Right lung (tissue), 5 donors: ENCODE measurements around the gene C19orf33. TPM values are rescaled to one million over a fixed set of nuclear protein-coding genes. Genes with fewer than 3 reads are reported as not detected.
A peak's percentile ranks its signal among the peaks of the same experiment; 100 is the strongest.
"Not testable (repeated sequence)": the region's sequence is repeated elsewhere in the genome, so short reads cannot be mapped to it uniquely, and the experiment has no call there.

Experiments used
- DNase-seq, 2 donors: peaks; one replicate each; pipeline ENCODE4 v3.0.0-alpha.2; 2013
- polyA plus RNA-seq, 5 donors: library from polyadenylated mRNA; unstranded; fragments of 120-200 nt; gene quantifications; one replicate each; pipeline versions ENCODE4 v1.2.1 to v1.2.3, GENCODE V29; 2013; ENCODE audit warnings: inconsistent platforms in 1 of 5, low replicate concordance in 1 of 5; ENCODE audit not compliant: insufficient read length in 5 of 5, insufficient read depth in 1 of 5

Gene C19orf33
- polyA plus RNA-seq, 5 donors, result 13.1 to 39.2 (median 18.5) TPM

DNA sequence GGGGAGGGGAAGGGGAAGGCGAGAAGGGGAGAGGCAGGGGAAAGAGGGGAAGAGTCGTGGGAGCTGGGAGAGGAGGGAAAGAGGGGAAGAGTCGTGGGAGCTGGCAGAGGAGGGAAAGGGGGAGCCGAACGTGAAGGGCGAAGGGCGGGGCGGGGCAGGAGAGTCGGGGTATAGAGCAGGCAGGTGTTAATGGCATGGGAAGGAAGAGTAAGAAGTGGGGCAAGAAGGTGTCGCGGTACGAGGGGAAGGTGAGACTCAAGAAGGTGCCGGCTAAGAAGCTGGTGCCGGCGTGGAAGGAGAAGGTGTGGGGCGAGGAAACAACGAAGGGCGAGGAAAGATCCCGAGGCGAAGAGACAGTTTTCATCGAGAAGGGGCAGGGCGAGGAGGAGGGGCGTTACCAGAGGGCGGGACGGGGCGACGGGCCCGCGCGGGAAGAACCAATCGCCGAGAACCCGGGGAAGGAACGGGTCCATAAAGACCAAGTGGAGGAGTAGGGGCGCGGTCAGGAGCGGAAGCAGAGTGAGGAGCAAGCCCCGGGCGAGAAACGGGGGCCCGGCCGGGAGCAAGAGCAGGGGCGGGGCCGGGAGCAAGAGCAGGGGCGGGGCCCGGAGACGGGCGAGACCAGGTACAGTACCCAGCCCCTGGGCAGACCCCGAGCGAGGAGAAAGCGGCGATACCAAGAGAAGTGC lies 32.0 kb downstream of the C19orf33 start:
- peak; percentile 91 to 92 for DNase-seq

DNA sequence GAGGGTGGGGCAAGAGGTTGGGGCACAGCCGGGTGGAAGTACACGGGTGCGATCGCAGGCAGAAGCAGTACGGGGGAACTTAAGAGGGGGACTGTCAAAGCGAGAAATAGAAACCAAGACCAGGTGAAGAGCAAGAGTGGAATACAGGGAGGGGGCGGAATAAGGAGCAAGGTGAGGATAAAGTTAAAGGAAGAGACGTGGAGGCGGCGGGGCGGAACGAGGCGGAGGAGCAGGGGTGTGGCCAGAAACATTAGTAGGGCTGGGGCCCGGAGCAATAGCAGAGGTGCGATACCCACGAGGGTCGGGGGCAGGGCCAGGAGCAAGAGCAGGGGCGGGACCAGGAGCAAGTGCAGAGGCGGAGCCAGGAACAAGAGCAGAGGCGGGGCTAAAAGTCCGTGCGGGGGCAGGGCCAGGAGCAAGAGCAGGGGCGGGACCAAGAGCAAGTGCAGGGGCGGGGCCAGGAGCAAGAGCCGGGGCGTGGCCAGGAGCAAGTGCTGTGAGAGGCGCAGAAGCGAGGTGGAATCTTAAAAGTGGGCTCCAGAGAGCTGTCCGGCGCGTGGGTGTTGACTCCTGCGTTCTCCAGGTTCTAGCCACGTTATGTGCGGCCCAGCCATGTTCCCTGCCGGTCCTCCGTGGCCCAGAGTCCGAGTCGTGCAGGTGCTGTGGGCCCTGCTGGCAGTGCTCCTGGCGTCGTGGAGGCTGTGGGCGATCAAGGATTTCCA lies 32.7 kb downstream of the C19orf33 start:
- DNase-seq, result peak; percentile 85 to 88

DNA sequence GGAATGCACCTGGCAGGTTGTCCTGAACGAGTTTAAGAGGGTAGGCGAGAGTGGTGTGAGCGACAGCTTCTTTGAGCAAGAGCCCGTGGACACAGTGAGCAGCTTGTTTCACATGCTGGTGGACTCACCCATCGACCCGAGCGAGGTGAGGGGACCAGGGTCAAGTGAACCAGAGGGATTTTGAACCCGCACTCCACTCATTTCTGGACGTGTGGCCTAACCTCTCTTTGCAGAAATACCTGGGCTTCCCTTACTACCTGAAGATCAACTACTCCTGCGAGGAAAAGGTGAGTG lies 33.3 kb downstream of the C19orf33 start:
- no peak for DNase-seq

DNA sequence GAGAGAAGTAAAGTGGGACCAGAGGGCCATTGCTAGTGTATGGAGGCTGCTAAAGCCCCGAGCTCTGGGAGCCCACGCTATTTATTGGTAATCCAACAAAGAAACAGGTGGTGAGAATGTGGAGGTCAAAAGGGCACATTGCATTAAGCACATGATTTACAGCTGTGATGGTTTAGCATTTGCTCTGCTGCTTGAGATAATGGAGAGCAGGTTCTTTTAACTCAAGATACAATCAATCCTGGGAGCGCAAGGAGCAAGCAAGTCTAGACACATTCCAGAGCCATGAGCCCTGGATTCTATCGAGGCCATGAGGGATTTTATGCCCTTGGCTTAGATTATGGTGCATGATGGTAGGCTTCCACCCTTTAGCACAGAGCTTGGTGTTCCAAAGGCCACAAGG lies 35.0 kb downstream of the C19orf33 start:
- DNase-seq, result not testable (repeated sequence)

DNA sequence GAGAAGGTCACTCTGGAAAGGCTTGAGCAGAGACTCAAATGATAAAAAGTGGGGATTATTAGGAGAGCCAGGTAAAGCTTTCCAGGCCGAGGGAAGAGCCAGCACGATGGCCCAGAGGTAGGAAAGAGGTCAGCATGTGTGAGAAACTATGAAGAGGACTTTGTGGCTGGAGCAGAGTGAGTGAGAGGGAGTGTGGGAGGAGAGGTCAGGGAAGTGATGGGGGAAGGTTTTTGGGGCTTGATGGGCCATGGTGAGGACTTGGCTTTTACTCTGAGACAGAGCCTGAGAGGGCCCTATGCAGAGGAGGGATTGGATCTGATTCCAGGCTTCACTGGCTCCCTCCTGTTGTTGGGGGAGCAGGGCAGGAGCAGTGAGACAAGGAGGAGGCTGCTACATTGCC lies 36.9 kb downstream of the C19orf33 start:
- DNase-seq, result no peak

DNA sequence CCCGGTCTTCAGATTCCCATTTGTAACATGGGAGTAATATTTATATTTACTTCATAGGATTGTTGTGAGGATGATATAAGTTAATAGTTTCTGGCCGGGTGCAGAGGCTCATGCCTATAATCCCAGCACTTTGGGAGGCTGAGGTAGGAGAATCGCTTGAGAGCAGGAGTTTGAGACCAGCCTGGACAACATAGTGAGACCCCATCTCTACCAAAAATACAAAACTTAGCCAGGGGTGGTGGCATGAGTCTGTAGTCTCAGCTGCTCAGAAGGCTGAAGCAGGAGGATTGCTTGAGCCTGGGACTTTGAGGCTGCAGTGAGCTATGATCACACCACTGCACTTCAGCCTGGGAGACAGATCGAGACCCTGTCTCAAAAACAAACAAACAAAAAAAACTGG lies 42.8 kb downstream of the C19orf33 start:
- DNase-seq, result no peak

DNA sequence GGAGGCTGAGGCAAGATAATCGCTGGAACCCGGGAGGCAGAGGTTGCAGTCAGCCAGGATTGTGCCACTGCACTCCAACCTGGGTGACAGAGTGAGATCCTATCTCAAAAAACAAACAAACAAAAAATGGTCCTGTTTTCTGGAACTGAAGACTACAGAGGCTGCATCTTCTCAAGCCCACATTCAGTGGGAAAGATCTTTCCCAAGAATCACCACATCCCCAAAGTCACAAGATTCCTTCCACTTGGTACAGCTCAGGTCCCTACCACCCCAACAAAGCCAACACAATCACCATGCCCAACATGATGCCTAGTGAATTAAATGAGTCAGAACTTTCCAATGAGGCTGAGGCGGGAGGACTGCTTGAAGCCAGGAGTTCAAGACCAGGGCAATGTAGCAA lies 46.8 kb downstream of the C19orf33 start:
- DNase-seq, result no peak

DNA sequence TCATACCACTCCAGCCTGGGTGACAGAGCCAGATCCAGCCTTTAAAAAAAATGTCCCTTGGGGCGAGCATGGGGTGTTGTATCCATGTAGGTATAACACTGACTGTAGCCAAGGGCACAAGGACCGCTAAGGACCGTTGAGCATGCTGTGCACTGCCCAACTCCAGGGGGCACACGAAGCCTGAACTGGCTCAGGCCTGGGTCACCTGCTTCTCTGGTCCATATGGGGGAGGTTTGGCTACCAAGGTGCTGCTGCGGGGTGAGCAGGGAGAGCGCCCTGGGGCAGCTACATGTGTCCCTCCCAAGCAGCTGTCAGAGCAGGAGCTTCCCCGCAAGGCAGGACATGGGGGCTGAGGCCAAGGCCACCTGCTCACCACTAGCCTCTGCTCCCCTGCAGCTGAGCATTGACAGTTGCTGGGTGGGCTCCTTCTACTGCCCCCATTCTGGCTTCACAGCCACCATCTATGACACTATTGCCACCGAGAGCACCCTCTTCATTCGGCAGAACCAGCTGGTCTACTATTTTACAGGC lies 47.9 kb downstream of the C19orf33 start:
- DNase-seq, result no peak

DNA sequence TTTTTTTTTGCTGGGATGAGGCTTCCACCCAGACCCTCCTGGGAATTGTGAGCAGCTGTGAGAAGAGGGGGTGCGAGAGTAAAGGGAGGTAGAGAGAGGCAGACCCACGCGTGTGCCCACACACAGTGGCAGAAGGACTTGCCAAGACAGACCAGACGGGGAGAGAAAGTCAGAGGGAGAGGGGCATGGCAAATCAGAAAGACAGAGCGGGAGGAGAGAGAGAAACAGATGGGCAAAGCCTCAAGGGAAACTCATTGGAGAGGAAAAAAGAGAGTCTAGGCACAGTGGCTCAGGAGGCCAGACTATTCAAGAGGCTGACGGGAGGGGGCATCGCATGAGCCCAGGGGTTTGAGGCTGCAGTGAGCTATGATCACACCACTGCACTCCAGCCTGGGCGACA lies 48.6 kb downstream of the C19orf33 start:
- DNase-seq, result no peak

Other genes starting within 250 kb of the C19orf33 start
- gene DPF1, start 80.0 kb upstream of the C19orf33 start, polyA plus RNA-seq, result 1 to 10 TPM; 2.0 to 5.3 (median 3.4) TPM
- gene PPP1R14A, start 47.9 kb upstream of the C19orf33 start, polyA plus RNA-seq, result 10 to 100 TPM; 20.6 to 68.4 (median 29.8) TPM
- 100 to 1,000 TPM; 188 to 276 (median 227) TPM for gene SPINT2, start 39.7 kb upstream of the C19orf33 start, polyA plus RNA-seq
- 10 to 100 TPM; 24.0 to 49.7 (median 31.4) TPM for gene YIF1B, start 11.7 kb downstream of the C19orf33 start, polyA plus RNA-seq
- 1 to 10 TPM; 3.9 to 5.8 (median 4.3) TPM for gene KCNK6, start 15.6 kb downstream of the C19orf33 start, polyA plus RNA-seq
- gene CATSPERG, start 31.6 kb downstream of the C19orf33 start, polyA plus RNA-seq, result 10 to 100 TPM in 1 of 5 donors, 1 to 10 TPM in 4; 4.9 to 11.7 (median 7.0) TPM
- 100 to 1,000 TPM; 116 to 163 (median 134) TPM for gene PSMD8, start 70.3 kb downstream of the C19orf33 start, polyA plus RNA-seq
- under 1 TPM in 4 of 5 donors, not detected in 1; 0.06 to 0.79 (median 0.51) TPM for gene GGN, start 83.8 kb downstream of the C19orf33 start, polyA plus RNA-seq
- under 1 TPM; 0.19 to 0.67 (median 0.41) TPM for gene SPRED3, start 84.4 kb downstream of the C19orf33 start, polyA plus RNA-seq
- gene FAM98C, start 98.8 kb downstream of the C19orf33 start, polyA plus RNA-seq, result 10 to 100 TPM; 15.1 to 22.6 (median 19.1) TPM
- 1 to 10 TPM; 1.7 to 3.4 (median 2.3) TPM for gene RASGRP4, start 122.0 kb downstream of the C19orf33 start, polyA plus RNA-seq
- 10 to 100 TPM in 1 of 5 donors, 1 to 10 TPM in 4; 2.0 to 24.3 (median 3.7) TPM for gene RYR1, start 129.4 kb downstream of the C19orf33 start, polyA plus RNA-seq